Activated CD8-positive, alpha-beta memory T cell treated with anti-CD3 and anti-CD28 coated beads for 48 hours (primary cell): ENCODE measurements around the gene LHFPL3.

Experiments
- DNase-seq, 3 experiments: peaks; one replicate each; pipeline ENCODE4 v3.0.0-alpha.2; 2020; ENCODE audit warnings: low read depth in 2 of 3, low spot score in 2 of 3

LHFPL3 gene

DNA sequence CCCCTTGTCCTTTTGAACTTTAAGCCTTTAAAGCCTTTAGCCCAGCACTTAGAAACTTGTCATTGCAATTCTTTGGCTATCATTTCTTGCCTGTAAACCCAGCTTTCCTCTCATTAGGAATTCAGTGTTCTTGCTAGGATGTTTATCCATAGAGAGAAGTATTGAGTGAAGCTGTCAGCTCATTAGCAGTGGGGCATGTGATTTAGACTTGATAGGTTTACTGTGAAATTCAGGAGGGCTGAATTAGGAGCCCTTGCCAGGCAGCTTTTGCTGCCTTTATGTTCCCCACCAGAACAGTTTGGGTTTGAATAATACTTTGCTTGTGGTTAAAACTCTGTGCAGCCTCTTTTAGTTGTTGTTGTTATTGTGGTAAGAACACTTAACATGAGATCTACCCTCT lies 39.5 kb downstream of the LHFPL3 start:
- no peak for DNase-seq

DNA sequence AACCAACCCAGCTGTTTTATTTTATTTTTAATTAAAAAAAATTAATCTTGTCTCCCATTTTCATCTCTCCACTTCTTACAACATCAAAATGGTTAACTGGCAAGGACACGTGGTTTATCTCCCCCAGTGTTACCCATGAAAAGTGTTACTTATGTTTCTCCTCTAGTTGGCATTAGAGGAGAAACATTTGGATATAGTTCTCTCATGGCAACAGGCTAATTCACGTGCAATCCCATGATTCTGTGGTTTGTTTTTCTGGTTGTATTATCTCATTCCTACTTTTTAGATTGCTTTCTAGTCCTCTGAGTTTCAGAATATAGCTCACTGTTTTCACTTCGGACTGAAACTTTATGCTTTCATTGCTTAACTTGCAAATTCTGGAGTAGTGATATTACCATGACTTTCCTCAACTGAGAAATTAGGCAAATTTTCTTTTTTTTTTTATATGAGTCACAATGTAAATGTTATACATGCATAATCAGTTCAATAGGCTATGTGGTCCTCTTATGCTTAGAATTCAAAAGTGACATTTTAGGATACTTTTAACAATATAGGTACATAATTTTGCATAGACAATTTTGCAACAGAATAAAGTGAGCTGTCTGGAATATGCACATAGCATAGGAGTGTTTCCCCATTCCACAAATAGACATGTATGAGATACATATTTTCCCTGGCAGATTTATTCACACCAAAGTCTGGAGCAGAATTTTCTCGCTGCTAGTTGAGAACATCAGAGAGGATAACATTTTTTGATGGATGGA lies 43.0 kb downstream of the LHFPL3 start:
- DNase-seq: no peak

DNA sequence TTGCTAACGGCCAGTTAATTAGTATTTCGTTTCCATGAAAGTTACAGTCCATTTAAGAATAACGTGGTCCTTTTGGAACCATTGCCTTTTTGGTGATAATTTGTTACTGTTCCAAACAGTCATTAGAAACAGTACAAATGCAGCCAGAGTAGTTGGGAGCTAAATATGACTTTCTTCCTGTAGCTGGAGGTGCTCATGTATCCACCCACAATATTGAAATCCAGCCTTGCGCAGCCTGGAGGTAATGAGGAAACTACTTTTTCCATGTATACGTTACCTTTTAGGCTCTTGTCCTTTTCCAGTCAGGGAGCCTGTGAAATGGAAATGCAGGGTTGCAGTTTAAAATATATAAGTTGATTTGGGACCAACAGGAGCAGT lies 43.6 kb downstream of the LHFPL3 start:
- no peak for DNase-seq

DNA sequence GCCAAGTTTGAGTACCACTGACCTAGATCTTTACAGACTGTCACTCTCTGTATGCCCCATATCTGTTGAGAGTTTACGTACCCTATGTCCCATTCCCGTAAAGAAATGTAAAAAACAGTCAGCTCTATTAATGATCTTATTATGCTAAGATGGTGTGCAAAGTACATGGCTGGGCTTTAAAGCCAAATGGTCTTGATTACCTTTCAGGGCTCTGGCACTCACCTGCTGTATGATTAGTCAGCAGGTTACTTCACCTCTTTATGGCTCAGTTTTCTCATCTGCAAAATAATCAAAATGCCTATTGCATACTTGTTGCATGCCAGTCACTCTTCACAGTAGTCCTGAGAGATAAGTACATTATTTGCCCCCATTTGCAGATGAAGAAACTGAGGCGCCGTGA lies 54.2 kb downstream of the LHFPL3 start:
- DNase-seq: no peak

DNA sequence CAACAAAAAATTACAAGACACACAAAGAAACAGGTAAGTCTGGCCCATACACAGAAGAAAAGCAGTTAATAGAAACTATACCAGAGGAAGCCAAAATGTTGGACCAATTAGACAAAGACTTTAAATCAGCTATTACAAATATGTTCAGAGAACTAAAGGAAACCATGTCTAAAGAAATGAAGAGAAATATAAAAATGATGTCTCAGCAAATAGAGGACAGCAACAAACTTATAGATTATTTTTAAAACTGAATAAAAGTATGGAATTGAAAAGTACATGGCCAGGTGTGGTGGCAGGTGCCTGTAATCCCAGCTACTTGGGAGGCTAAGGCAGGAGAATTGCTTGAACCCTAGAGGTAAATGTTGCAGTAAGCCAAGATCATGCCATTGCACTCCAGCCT lies 58.5 kb downstream of the LHFPL3 start:
- DNase-seq: no peak

DNA sequence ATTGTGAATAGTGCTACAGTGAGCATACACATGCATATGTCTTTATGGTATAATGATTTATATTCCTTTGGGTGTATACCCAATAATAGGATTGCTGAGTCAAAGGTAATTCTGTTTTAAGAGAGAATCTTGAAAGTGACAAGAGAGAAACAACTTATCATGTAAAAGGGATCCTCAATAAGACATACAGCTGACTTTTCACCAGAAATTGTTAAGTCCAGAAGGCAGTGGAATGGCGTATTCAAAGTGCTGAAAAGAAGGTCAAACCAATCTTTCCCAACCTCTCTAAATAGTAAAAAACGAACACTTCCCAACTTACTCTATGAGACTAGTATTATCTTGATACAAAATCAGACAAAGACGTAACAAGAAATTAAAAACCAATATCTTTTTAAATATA lies 59.8 kb downstream of the LHFPL3 start:
- DNase-seq: no peak

DNA sequence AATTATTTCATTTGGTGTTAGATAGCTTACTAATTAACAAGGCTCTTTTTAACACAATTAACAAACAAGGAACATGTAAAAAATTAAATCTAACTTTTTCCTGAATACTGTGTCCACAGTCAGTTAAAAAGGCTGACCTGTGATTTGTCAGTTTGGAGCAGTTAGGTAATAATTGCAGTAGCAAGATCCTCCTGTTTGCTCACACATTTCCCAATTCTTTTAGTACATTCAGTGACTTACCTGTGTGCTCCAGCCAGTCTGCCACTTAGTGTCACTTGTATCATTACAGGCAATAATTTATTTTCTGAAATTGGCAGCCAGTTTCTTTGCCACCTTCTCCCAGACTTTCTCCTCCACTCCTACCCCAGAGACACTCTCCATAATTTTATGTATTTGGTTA lies 66.8 kb downstream of the LHFPL3 start:
- DNase-seq: no peak

DNA sequence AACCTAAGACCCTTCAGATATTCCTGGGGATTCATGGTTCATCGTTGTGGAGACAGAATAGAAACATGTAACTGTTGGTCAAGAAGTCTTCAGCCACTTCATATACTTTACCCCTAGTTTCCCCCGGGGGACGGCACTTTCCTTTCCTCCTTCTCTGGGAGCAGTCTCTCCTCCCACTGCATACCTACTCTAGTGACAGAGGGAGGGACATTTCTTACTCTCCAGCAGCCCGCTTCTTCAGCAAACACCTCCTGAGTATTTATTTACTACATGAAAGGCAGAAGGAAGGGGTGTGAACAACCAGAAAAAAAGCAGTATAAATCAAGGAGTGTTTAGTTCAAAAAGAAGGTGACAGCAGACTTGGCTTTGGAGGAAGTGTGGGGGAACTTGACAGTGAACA lies 69.0 kb downstream of the LHFPL3 start:
- DNase-seq: no peak

DNA sequence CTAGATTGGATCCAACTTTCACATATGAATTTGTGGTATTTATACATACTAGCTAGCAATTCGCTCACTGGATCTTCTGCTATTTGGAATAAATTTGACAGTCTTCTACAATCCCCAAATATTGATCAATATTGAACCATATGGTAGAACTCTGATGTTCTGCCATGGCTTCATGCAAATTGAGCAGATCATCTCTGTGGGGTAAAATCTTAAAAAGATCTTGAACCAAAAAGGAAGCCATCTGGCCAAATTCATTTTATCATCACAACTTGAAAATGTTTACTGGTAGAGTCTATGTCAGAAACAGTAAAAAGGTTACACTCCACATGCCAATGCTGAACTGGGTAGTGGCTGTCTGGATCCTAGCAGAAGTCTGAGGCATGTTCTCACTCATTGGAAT lies 80.0 kb downstream of the LHFPL3 start:
- no peak for DNase-seq

DNA sequence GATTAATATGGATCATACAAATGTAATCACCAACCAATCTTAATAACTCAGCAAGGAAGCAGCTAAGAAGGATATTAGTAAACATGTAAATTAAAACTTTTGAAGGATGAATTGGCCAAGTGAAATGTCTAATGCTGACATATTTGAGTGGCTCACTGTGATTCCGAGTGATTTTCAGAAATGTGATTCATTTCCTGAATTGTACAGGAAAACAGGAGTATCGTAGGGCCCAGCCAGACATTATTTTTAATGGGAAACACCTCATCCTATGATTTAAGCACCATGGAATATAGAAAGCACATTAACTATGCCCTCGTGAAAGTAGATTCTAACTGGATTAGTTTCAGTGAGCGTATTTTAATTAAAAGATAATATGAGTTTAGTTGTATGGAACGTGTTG lies 82.3 kb downstream of the LHFPL3 start:
- DNase-seq: no peak

DNA sequence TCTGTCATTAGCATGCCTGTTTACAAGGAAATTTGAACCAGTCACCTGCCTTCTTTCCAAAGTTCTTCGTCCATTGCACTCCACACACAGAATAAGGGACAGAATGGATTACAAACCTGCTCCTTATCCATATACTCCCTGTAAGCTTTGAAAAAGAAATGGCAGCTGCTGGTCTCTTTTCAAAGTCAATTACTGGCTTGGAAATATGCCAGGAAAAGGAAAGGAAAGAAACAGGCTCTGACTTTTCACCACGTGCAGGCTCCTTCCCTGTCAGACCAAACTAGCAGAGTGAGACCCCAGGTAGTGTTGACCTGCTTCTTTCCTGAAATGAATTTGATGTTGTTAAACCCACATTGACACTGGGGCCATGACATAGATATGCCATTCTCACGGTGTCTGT lies 84.5 kb downstream of the LHFPL3 start:
- DNase-seq: no peak

DNA sequence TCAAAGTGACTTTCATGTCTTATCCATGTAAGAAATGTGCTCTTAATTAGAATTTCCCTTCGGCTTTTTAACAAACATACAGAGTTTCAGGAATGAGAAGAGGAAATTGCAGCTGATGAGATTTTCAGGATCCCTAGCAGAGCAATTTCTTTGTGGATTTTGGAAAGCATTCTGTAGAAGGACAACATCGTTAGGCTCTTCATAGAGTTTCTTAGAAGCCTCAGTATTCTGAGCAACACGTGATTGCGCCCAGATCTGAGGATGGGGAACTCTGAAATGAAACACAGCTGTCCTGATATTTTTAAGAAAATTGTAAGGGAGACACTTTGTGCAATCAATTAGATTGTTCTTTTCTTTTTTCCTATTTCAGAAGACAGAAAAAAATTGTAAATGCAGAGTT lies 85.8 kb downstream of the LHFPL3 start:
- DNase-seq: no peak

DNA sequence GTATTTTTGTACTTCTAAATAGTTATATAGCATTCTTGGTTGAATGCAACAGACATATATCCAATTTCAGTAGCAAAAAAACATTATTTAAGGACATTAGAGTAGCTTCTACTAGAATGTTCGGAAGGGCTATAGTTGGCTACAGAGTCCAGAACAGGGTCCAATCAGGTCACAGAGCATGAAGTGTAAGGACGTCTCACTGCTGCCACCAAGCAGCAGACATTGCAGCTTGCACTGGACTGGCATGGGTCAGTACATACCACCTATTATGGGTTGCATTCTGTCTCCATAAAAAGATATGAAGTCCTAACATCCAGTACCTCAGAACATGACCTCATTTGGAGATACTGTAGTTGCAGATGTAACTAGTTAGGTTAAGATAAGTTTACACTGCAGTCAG lies 87.3 kb downstream of the LHFPL3 start:
- no peak for DNase-seq

DNA sequence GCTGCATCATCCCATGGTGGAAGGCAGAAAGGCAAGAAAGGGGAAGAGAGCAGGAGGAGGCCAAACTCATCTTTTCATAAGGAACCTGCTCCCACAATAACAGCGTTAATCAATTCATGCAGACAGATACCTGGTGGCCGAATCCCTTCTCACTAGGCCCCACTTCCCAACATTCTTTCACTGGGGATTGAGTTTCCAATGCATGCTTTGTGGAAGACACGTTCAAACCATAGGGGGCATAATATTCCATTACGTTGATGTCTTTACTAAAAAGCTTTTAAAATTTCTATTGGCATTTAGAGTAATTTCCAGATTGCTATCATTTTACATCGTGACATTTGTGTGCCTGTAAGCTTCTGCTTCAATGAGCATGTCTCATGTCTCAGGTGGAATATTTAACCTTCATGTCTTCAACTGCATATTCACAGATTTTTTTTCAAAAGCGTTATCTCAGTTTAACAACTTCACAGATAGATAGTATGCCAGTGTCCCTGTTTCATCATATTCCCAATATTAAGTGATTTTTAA lies 88.5 kb downstream of the LHFPL3 start:
- no peak for DNase-seq

DNA sequence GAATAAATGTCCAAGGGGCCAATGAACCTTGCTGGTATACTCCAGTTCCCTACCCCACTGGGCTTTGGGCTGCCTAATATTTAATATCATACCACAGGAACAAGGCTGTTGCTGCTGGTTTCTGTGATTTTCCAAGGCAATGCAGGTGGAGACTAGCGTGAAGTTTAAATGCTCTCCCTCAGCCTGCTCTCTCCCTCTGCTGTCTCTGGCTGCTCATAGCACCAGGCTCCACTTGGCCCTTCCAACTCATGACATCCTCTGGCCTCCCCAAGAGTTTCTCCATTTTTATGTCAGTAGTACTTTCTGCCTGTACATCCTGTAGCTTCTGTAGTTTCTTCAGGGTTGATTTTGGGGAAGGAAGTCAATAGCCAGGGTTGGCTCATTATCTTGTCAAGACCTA lies 103.5 kb downstream of the LHFPL3 start:
- DNase-seq: no peak

DNA sequence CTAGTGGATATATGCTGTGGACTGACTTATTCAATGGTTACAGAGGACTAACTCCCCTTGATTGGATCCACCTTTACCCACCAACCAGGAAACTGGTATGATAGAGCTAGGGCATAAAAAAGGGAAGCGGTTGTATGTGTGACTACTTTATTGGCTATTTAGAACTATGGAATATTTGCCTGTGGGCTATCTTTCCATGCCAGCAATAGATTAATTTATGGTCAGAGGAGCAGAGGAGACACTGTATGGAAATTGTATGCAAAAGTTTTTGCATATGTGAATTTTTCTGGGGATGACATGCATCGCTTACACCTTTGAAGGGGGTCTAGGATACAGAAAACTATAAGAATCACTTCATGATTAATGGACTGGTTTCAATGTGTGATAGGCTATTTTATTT lies 105.7 kb downstream of the LHFPL3 start:
- DNase-seq: no peak

DNA sequence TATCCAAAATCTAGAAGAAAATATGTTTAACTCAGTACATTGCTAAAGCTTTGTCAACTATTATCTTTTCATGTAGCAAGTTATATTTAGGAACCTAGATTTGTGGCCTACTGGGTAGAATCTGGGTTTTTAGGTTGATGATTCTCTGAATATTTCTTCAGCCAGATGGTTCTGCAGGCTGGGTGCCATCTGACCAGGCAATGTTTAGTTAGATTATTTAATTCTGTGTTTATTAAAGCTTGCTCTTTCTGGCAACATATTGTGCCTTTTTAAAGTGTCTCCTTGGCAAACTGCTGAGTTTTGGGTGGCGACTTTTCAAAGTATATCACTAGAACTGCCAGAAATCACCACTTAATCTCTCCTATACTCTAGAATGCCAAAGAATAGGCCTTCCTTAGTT lies 114.1 kb downstream of the LHFPL3 start:
- no peak for DNase-seq

DNA sequence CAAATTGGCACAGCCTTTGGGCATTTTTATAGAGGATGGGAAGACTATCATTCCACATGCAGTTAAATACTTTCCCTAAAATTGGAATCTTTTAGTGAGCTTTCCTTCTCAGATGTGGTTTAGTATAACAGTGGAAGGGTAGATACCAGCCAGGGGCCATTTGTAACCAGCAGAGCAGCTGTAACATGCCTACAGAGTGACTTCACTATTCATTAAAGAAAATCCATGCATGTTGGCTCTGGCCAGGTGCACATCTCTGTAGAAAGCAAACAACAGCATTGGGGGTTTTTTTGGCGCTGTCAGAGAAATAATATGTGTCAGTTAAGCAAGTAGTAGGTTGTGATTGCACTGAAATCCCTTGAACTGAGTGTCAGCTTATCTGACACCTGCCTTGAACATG lies 115.6 kb downstream of the LHFPL3 start:
- no peak for DNase-seq

DNA sequence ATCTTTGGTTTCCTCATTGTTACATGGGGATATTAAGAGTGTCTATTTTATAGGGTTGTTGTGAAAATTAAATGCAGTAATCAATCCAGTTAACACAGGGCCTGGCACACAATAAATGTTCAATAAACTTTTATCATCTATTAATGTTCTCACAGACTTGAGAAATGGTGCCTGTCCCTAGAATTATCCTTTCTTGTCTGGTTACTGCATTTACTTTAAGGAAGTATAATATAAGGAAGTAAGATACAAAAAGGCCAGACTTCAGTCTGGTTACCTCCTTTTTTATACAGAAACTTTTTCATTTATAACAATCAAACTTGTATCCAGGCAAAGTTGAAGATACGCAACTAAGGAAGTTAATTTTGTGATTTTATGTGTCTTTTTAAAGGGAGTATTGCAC lies 117.0 kb downstream of the LHFPL3 start:
- no peak for DNase-seq

DNA sequence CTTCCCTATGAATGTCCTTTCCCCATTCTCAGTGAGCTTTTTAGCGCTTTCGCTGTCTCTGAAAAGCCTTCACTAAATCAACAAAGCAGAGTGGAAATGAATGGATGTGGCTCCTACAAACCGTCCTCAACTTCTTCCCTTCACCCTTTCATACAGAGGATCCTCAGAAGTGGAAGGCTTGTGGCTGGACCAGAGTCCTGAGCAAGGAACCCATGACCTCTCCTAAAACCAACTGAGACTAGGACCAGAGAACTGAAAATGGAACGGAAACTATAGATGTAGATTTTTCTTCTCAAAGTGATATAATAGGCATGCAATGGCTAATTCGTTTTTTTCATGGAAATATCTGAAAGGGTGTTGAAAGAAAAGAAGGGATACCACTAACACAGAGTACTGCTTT lies 122.5 kb downstream of the LHFPL3 start:
- DNase-seq: no peak

DNA sequence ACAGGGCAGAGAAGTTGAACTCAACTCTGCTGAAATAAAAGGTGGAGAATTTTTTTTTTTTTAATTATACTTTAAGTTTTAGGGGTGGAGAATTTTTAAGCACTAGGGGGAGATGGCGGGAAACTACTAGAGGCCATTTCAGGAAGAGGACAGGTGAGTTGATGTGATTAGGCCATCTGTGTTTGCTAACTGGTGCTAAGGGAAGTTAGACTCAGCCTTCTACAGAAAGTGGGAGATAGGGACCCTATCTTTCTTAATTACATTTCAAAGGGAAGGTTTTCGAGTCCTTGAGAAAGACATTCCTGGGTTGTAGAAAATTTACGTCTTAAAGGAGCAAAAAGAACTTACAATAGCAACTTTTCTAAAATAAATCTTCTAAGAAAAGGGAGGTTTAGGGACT lies 124.8 kb downstream of the LHFPL3 start:
- DNase-seq: no peak

DNA sequence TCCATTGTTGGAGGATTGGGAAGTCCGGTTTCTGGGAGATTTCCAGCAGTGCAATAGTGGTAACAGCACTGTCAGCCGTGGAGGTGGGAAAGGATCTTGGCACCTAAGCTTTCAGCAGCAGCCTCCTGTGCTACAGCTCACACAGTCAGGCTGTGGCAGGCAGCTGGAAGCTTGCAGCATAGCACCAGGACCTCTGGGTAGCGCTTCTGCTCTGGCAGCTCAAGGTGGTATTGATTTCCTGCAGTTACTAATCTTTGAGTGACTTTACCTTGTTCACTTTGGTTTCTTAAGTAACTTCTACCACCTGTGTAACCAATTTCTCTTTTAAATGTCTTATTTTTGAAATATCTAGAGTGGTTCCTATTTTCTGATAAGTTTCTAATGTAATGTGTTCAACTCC lies 130.5 kb downstream of the LHFPL3 start:
- DNase-seq: no peak

DNA sequence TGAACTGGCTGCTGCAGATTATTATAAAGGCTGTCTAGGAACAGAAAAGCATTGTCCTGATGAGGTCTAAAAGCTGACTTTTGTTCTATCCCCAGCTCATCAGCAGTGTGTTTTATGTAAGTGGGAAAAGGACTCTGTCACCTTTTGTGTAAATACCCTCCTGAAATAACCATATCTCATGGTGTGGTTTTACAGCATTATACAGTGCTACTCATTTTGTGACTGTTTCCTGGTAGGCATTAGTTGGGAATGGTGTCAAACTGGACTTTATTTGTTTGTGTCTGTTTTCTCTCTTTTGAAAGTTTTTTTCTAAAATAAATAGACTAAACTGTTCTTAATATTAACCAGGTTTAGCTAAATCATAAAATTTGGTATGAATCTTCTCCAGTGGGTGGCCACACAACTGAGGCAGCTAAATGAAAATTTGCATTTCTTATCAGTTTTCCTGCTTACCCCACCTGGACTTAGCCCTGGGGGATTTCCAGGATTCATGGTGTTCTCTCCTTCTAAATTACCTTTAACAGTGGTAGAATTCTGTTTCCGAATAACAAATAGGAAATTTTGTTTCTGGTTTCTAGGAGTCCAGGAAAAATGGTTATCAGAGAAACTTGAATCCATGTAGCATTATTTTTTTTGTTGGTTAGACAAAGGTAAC lies 140.9 kb downstream of the LHFPL3 start:
- DNase-seq: no peak
